Endothelial cell of umbilical vein (primary cell): ENCODE measurements around the gene ZNF331.

ENCODE experiments used
- EZH2 ChIP-seq: IDR thresholded peaks from 2 replicates; pipeline ENCODE4 v1.6.1; 2012; ENCODE audit warnings: borderline replicate concordance, low read depth, mild to moderate bottlenecking, moderate library complexity, low read length, inconsistent platforms; ENCODE audit not compliant: severe bottlenecking
- FOS ChIP-seq: IDR thresholded peaks from 2 replicates; pipeline ENCODE4 v1.6.1; 2011; ENCODE audit warnings: mild to moderate bottlenecking, low read length, moderate library complexity, borderline replicate concordance; ENCODE audit not compliant: insufficient read depth
- GATA2 ChIP-seq: IDR thresholded peaks from 2 replicates; pipeline ENCODE4 v1.7.0; 2011; ENCODE audit warnings: low read depth, mild to moderate bottlenecking, moderate library complexity, mixed read lengths, low read length; ENCODE audit not compliant: insufficient read length, insufficient read depth
- JUN ChIP-seq: IDR thresholded peaks from 2 replicates; pipeline ENCODE4 v1.6.1; 2011; ENCODE audit warnings: borderline replicate concordance, low read depth; ENCODE audit not compliant: insufficient read length, insufficient read depth
- POLR2A ChIP-seq: IDR thresholded peaks from 2 replicates; pipeline ENCODE4 v1.6.1; 2012; ENCODE audit warnings: low read depth, mild to moderate bottlenecking, control low read depth, low read length
- POLR2AphosphoS5 ChIP-seq: IDR thresholded peaks from 2 replicates; pipeline ENCODE4 v1.6.1; 2012; ENCODE audit warnings: low read depth, mild to moderate bottlenecking, control low read depth, low read length, moderate library complexity; ENCODE audit not compliant: insufficient read depth
- TF ChIP-seq, protein P1 (sequence below), 2 donors: IDR thresholded peaks; 1 replicate in 1 of 2; 2 replicates in 1 of 2; pipeline ENCODE4 v1.5.1; 2011; ENCODE audit warnings: low read length in 2 of 2, mild to moderate bottlenecking in 2 of 2, moderate library complexity in 2 of 2, control low read depth in 1 of 2, inconsistent platforms in 1 of 2, low read depth in 1 of 2; ENCODE audit not compliant: insufficient read depth in 1 of 2; ENCODE audit errors: extremely low read depth in 1 of 2
- TF ChIP-seq, protein P2 (sequence below): IDR thresholded peaks from 2 replicates; pipeline ENCODE4 v1.6.1; 2011; ENCODE audit not compliant: insufficient read depth, insufficient read length

DNA sequence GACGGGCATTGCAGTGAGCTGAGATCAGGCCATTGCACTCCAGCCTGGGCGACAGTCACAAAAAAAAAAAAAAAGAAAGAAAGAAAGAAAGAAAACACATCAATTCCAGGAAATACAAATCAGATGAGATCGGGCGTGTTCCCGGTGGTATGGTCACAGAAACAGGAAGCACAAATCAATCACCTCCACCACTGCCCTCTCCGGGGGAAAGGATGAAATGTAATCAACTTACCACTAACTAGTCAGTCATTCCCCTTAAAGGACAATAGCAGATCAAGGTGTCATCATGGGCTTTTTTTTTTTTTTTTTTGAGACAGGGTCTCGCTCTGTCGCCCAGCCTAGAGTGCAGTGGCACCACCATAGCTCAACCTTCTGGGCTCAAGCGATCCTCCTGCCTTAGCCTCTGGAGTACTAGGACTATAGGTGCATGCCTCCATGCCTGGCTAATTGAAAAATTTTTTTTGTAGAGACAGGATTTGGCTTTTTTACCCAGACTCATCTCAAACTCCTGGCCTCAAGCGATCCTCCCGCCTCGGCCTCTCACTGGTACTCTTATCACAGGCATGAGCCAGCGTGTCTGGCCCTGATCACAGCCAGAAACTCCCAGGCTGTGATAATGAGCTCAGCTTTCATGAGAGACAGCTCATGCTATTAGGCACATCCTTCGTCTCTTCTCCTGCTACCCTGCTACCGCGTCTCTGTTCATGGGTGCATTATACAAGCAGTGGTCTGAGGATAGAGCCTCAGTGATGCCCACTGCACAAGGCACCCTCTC lies 87.0 kb downstream of the ZNF331 start:
- TF ChIP-seq, protein P1, sequence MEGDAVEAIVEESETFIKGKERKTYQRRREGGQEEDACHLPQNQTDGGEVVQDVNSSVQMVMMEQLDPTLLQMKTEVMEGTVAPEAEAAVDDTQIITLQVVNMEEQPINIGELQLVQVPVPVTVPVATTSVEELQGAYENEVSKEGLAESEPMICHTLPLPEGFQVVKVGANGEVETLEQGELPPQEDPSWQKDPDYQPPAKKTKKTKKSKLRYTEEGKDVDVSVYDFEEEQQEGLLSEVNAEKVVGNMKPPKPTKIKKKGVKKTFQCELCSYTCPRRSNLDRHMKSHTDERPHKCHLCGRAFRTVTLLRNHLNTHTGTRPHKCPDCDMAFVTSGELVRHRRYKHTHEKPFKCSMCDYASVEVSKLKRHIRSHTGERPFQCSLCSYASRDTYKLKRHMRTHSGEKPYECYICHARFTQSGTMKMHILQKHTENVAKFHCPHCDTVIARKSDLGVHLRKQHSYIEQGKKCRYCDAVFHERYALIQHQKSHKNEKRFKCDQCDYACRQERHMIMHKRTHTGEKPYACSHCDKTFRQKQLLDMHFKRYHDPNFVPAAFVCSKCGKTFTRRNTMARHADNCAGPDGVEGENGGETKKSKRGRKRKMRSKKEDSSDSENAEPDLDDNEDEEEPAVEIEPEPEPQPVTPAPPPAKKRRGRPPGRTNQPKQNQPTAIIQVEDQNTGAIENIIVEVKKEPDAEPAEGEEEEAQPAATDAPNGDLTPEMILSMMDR (IDR thresholded peaks at IDR 0.05; ENCODE audit: extremely low read depth in 1 of 2, insufficient read depth in 1 of 2, low read depth in 1 of 2, low read length in 2 of 2) = no peak
- TF ChIP-seq POLR2AphosphoS5 (no peak), POLR2A (no peak), GATA2 (no peak), JUN (no peak), EZH2 (no peak), FOS (no peak)
- TF ChIP-seq, protein P2, sequence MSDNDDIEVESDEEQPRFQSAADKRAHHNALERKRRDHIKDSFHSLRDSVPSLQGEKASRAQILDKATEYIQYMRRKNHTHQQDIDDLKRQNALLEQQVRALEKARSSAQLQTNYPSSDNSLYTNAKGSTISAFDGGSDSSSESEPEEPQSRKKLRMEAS = no peak
